Heart right ventricle (tissue), 16 donors: Measurements from ENCODE around the gene CNPY1. TPM values are rescaled to one million over a fixed set of nuclear protein-coding genes. Genes with fewer than 3 reads are reported as not detected.

Experiments used
- ATAC-seq, 8 donors: fragments of 200-7000 bp; cut with Tn5 transposase; one replicate each; pipeline ENCODE4 v1.9.1; 2020; ENCODE audit warnings: mild to moderate bottlenecking in 8 of 8, moderate library complexity in 8 of 8, moderate number of reproducible peaks in 1 of 8
- DNase-seq, 2 donors: peaks; one replicate each; pipeline ENCODE4 v3.0.0-alpha.2; 2020
- H3K27ac ChIP-seq, 10 donors: fragments of 200-600 bp; sonication (generic) in 2 of 10; one replicate each; pipeline versions ENCODE4 v1.5.0 to v1.8.0; 2020 to 2022; ENCODE audit warnings: mild to moderate bottlenecking in 3 of 10
- H3K27me3 ChIP-seq, 7 donors: fragments of 200-600 bp; one replicate each; pipeline ENCODE4 v1.8.0; 2021 to 2022; ENCODE audit warnings: mild to moderate bottlenecking in 2 of 7
- H3K36me3 ChIP-seq, 9 donors: fragments of 200-600 bp; sonication (generic) in 1 of 9; one replicate each; pipeline versions ENCODE4 v1.5.0 to v1.8.0; 2020 to 2022; ENCODE audit warnings: mild to moderate bottlenecking in 2 of 9
- H3K4me1 ChIP-seq, 9 donors: fragments of 200-600 bp; sonication (generic) in 1 of 9; one replicate each; pipeline versions ENCODE4 v1.5.0 to v1.8.0; 2020 to 2022; ENCODE audit warnings: mild to moderate bottlenecking in 4 of 9
- H3K4me3 ChIP-seq, 10 donors: fragments of 200-600 bp; sonication (generic) in 2 of 10; one replicate each; pipeline versions ENCODE4 v1.5.0 to v1.8.0; 2020 to 2022; ENCODE audit warnings: mild to moderate bottlenecking in 7 of 10, moderate library complexity in 2 of 10
- H3K9me3 ChIP-seq, 11 donors: fragments of 200-600 bp in 10 of 11; sonication (generic) in 2 of 11; one replicate each; pipeline versions ENCODE4 v1.5.0 to v1.8.0; 2013 to 2022; ENCODE audit warnings: mild to moderate bottlenecking in 2 of 11, control low read depth in 1 of 11, moderate library complexity in 1 of 11
- WGBS, 2 donors: extraction: QIAGEN DNeasy Blood & Tissue Kit; methylation state at CpG; one replicate each; pipeline ENCODE4 v1.1.7; 2013; ENCODE audit warnings: inconsistent platforms in 1 of 2; 5-methylcytosine and 5-hydroxymethylcytosine counted together
- intact Hi-C, 10 donors: fragments of 100-400 bp; cut with DNase I; formaldehyde crosslinking; loops; one replicate each; pipeline versions ENCODE4 v1.11.1 to v1.14.2; 2022
- polyA plus RNA-seq, 2 donors: library from polyadenylated mRNA; stranded (reverse); fragments of 200-250 nt; gene quantifications; one replicate each; pipeline ENCODE4 v1.2.3, GENCODE V29; 2013
- total RNA-seq, 10 donors: library from RNA; stranded (reverse); fragmentation: NEBNext Ultra II Directional in 3 of 10; extraction: Animal tissue kit (Norgen Biotek cat#: 25700) in 3 of 10; gene quantifications; one replicate each; pipeline versions ENCODE4 v1.2.1 to v1.2.4, GENCODE V29; 2021 to 2023
- TF ChIP-seq, protein P1 (sequence below), 9 donors: fragments of 200-600 bp; sonication (generic) in 2 of 9; IDR thresholded peaks; one replicate each; pipeline versions ENCODE4 v1.5.0 to v1.8.0; 2021 to 2022; ENCODE audit warnings: antibody characterized with exemption in 9 of 9, mild to moderate bottlenecking in 5 of 9, moderate library complexity in 1 of 9
- donor health status: Arrhythmogenic right ventricular cardiomyopathy.
- donor health status: ischemic (EF 13 %, LVEDD 7.1; RV severe dilation, severe dysfunction).
- donor health status: healthy with polysubstance abuse.
- donor health status: DM: no; HTN: yes; CAD: no.
- donor health status: DM: no; HTN: no; CAD: no.
- donor health status: ischemic (EF 25% LVEDD 6.9; RV normal size, moderate dysfunction).
- donor health status: ischemic (EF 25% LVEDD 5.7; RV mildly dilated, moderate dysfunction).
- donor health status: healthy.
- donor health status: DM: yes; HTN: yes; CAD: no.
- donor health status: Ischemic cardiomyopathy.
- donor health status: ischemic (EF 35%, LVEDD 5.7; RV mildly dilated, moderate dysfunction).
- donor health status: nonischemic (EF 11% LVEDD 7.7; RV severe dilation, severe dysfunction).
- donor health status: DM: yes; HTN: yes; CAD: no.
- donor health status: PGD.
- donor health status: ischemic (EF 29% LVEDD 5.4; RV normal size, mild dysfunction).
- donor health status: nonischemic (EF 23%, LVEDD 6.1; RV moderate dilation, normal function).

Gene CNPY1
- total and polyA plus RNA-seq, 12 donors = not detected

GRCh38 chr7:155455776-155456737 lies 90.3 kb downstream of the CNPY1 start:
- Histone ChIP-seq H3K36me3 (no peaks in the 10 kb centered on the region), H3K27ac (no peak overlapping the region), H3K4me3 (peak overlapping the region in 5 of 10 donors; percentile 44 to 66 (median 57)), H3K9me3 (no peaks in the 10 kb centered on the region), H3K4me1 (peaks cover 14 to 49% (median 37%) of the 10 kb centered on the region in 9 donors), H3K27me3 (peaks cover 86 to 97% (median 96%) of the 10 kb centered on the region in 7 donors)
- DNase-seq (no peak), ATAC-seq (no peak)
- intact Hi-C loops = loop anchor here in 1 of 10 donors (10.0 kb wide), 1 partner anchor 71 kb away; no protein-coding TSS in a partner anchor
- 6% methylated on average over 27 of the region's 27 CpGs for WGBS, 2 donors
- TF ChIP-seq, protein P1, sequence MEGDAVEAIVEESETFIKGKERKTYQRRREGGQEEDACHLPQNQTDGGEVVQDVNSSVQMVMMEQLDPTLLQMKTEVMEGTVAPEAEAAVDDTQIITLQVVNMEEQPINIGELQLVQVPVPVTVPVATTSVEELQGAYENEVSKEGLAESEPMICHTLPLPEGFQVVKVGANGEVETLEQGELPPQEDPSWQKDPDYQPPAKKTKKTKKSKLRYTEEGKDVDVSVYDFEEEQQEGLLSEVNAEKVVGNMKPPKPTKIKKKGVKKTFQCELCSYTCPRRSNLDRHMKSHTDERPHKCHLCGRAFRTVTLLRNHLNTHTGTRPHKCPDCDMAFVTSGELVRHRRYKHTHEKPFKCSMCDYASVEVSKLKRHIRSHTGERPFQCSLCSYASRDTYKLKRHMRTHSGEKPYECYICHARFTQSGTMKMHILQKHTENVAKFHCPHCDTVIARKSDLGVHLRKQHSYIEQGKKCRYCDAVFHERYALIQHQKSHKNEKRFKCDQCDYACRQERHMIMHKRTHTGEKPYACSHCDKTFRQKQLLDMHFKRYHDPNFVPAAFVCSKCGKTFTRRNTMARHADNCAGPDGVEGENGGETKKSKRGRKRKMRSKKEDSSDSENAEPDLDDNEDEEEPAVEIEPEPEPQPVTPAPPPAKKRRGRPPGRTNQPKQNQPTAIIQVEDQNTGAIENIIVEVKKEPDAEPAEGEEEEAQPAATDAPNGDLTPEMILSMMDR (IDR thresholded peaks at IDR 0.05) = no peak

DNA sequence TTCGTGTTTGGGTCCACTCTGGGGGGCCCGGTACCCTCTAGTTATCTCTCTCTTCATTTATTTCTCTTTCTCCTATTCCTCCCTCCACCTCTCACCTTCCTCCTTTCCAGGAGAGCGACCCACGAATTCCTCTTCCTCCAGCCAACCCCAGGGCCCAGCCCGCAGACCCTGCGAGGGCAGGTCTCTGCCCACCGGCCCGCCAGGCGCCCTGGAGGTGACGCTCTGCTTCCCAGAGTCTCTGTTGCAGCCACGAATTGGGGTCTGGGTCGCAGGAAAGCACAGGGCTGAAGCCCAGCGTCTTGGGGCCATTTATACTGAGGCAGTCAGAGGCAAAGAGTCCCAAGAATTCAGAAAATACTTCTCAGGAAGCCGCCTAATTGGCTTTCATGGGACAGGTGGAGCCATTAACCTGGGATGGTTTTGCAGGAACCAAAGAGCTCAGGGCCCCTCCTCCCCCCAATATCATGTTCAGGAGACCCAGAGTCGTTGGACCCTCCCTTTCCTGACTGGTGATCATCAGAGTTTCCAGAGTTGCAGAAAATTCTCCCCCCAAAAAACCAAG lies 91.1 kb downstream of the CNPY1 start:
- Histone ChIP-seq H3K9me3 (no peaks in the 10 kb centered on the region), H3K4me3 (no peak overlapping the region), H3K36me3 (no peaks in the 10 kb centered on the region), H3K4me1 (peaks cover 14 to 49% (median 39%) of the 10 kb centered on the region in 9 donors), H3K27me3 (peaks cover 86 to 97% (median 96%) of the 10 kb centered on the region in 7 donors), H3K27ac (no peak overlapping the region)
- DNase-seq (no peak), ATAC-seq (no peak)
- intact Hi-C loops = loop anchor here in 1 of 10 donors (10.0 kb wide), 1 partner anchor 70 kb away; no protein-coding TSS in a partner anchor
- TF ChIP-seq, protein P1 (IDR thresholded peaks at IDR 0.05) = no peak
- WGBS, 2 donors = 3% methylated on average over 15 of the region's 15 CpGs

GRCh38 chr7:155454183-155455112 lies 91.9 kb downstream of the CNPY1 start:
- Histone ChIP-seq H3K9me3 (no peaks in the 10 kb centered on the region), H3K36me3 (no peaks in the 10 kb centered on the region), H3K4me3 (peak overlapping the region in 4 of 10 donors; percentile 8 to 14 (median 13)), H3K27me3 (peaks cover 87 to 97% (median 96%) of the 10 kb centered on the region in 7 donors), H3K27ac (no peak overlapping the region), H3K4me1 (peaks cover 13 to 48% (median 42%) of the 10 kb centered on the region in 9 donors)
- WGBS, 2 donors = 1 to 3% methylated on average over 81 to 82 of the region's 82 CpGs
- DNase-seq (no peak), ATAC-seq (no peak)
- TF ChIP-seq, protein P1 (IDR thresholded peaks at IDR 0.05) = no peak
- intact Hi-C loops = loop anchor here in 1 of 10 donors (10.0 kb wide), 1 partner anchor 70 kb away; no protein-coding TSS in a partner anchor
